ENCODE results near the gene KIF21A. TPM values are rescaled to one million over a fixed set of nuclear protein-coding genes. Genes with fewer than 3 reads are reported as not detected.

KIF21A gene
- total RNA-seq, 6 experiments from 2014 or later = 0.55 to 2.7 (median 0.83) TPM

DNA sequence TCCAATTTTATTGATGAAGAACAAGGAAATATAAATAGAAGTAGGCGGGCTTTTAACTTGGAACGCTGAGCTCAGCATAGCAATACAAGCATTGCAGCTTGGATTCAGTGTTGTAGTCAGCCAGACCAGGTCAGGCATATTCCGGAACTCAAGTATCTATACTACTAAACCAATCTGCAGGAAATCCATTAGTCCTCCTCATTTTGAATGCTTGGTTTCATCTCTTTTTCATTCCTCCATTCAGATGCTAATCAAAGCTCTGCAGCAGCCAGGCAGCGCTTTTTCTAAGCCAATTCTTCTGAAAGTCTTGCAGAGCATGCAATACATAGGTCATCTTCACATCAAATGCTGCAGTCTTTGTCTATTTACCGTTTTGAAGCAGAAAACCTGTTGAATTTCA, 49.0 kb downstream of the KIF21A start:
- Mint-ChIP-seq H3K27me3 (ENCODE audit: insufficient read depth) (no peaks in the 10 kb centered on the region), H3K4me3 (no peak overlapping the region), H3K9me3 (peaks cover 10% of the 10 kb centered on the region; the same call in 1 of the 2 replicates), H3K27ac (no peak overlapping the region), H3K4me1 (ENCODE audit: low read depth) (no peaks in the 10 kb centered on the region), H3K36me3 (ENCODE audit: low read depth) (no peaks in the 10 kb centered on the region)
- TF ChIP-seq, protein P1, sequence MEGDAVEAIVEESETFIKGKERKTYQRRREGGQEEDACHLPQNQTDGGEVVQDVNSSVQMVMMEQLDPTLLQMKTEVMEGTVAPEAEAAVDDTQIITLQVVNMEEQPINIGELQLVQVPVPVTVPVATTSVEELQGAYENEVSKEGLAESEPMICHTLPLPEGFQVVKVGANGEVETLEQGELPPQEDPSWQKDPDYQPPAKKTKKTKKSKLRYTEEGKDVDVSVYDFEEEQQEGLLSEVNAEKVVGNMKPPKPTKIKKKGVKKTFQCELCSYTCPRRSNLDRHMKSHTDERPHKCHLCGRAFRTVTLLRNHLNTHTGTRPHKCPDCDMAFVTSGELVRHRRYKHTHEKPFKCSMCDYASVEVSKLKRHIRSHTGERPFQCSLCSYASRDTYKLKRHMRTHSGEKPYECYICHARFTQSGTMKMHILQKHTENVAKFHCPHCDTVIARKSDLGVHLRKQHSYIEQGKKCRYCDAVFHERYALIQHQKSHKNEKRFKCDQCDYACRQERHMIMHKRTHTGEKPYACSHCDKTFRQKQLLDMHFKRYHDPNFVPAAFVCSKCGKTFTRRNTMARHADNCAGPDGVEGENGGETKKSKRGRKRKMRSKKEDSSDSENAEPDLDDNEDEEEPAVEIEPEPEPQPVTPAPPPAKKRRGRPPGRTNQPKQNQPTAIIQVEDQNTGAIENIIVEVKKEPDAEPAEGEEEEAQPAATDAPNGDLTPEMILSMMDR (IDR thresholded peaks at IDR 0.05) = no peak
- no peak for DNase-seq

GRCh38 chr12:39393179-39393578, 49.7 kb downstream of the KIF21A start:
- TF ChIP-seq, protein P1 (IDR thresholded peaks at IDR 0.05) = no peak
- Mint-ChIP-seq H3K36me3 (ENCODE audit: low read depth) (no peaks in the 10 kb centered on the region), H3K27ac (no peak overlapping the region), H3K27me3 (ENCODE audit: insufficient read depth) (no peaks in the 10 kb centered on the region), H3K4me3 (no peak overlapping the region), H3K4me1 (ENCODE audit: low read depth) (no peaks in the 10 kb centered on the region), H3K9me3 (peaks cover 10% of the 10 kb centered on the region; the same call in 1 of the 2 replicates)
- no peak for DNase-seq

GRCh38 chr12:39392154-39392925, 50.6 kb downstream of the KIF21A start:
- Mint-ChIP-seq H3K4me3 (no peak overlapping the region), H3K36me3 (ENCODE audit: low read depth) (no peaks in the 10 kb centered on the region), H3K4me1 (ENCODE audit: low read depth) (no peaks in the 10 kb centered on the region), H3K27me3 (ENCODE audit: insufficient read depth) (no peaks in the 10 kb centered on the region), H3K27ac (no peak overlapping the region), H3K9me3 (peaks cover 10% of the 10 kb centered on the region; the same call in 1 of the 2 replicates)
- no peak for DNase-seq
- TF ChIP-seq, protein P1 (IDR thresholded peaks at IDR 0.05) = no peak

DNA sequence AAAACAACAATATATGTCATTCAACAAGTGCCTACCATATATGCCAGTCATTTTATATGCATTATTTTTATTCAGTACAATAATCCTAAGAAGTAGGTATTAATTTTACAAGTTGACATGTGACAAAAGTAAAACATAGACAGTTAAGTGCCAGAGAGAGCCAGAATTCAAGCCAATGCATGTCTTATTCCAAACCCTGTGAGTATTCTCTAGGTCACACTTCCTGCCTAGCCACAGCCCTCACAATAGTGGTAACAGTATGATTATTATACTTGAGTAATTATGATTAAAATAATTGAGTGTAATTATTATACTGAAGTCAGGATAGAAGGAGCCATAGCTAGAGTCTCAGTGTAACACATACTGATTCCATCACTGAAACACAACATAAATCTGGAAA, 52.2 kb downstream of the KIF21A start:
- Mint-ChIP-seq H3K4me3 (no peak overlapping the region), H3K36me3 (ENCODE audit: low read depth) (no peaks in the 10 kb centered on the region), H3K27me3 (ENCODE audit: insufficient read depth) (no peaks in the 10 kb centered on the region), H3K27ac (no peak overlapping the region), H3K9me3 (peaks cover 8% of the 10 kb centered on the region; the same call in 1 of the 2 replicates), H3K4me1 (ENCODE audit: low read depth) (no peaks in the 10 kb centered on the region)
- no peak for DNase-seq
- TF ChIP-seq, protein P1 (IDR thresholded peaks at IDR 0.05) = no peak

- H3K4me3 Mint-ChIP-seq = no peak overlapping the region
- no peaks in the 10 kb centered on the region for H3K36me3 Mint-ChIP-seq (ENCODE audit: low read depth)
- H3K9me3 Mint-ChIP-seq = peaks cover 8% of the 10 kb centered on the region
- no peak overlapping the region for H3K27ac Mint-ChIP-seq
- TF ChIP-seq, protein P1 (IDR thresholded peaks at IDR 0.05) = no peak
- H3K27me3 Mint-ChIP-seq (ENCODE audit: insufficient read depth) = no peaks in the 10 kb centered on the region; the same call in 1 of the 2 replicates
- no peaks in the 10 kb centered on the region for H3K4me1 Mint-ChIP-seq (ENCODE audit: low read depth)
- no peak for DNase-seq
Observed at GRCh38 chr12:39389399-39390150, 53.3 kb downstream of the KIF21A start.

All from HFFc6 (cell line).